ENCODE data around the gene FERMT2.
A peak's percentile ranks its signal among the peaks of the same experiment; 100 is the strongest.
"Not testable (repeated sequence)": the region's sequence is repeated elsewhere in the genome, so short reads cannot be mapped to it uniquely, and the experiment has no call there.

FERMT2 gene

DNA sequence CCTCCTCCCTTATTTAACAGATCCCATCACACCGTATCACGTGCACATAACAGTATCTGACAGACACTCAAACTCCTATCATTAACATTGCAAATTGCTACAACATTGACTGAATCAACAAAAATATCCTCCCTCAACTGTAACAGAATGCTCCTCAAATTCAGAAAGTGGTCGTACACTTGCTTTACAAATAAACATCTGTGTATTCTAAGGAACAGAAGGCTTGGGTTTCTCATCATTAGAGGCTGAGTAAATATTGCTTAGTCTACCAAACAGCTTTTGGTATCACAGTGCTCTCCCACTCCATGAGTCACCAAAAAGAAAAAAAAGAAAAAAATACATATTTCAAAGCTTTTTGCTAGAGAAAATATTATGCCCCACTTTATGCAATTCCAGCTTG lies 23.9 kb downstream of the FERMT2 start:
- FAIRE-seq (no peak), DNase-seq (ENCODE audit: insufficient read length, low spot score) (no peak)
- TF ChIP-seq POLR2A (IDR thresholded peaks at IDR 0.05; ENCODE audit: low read depth, low read length), result no peak

DNA sequence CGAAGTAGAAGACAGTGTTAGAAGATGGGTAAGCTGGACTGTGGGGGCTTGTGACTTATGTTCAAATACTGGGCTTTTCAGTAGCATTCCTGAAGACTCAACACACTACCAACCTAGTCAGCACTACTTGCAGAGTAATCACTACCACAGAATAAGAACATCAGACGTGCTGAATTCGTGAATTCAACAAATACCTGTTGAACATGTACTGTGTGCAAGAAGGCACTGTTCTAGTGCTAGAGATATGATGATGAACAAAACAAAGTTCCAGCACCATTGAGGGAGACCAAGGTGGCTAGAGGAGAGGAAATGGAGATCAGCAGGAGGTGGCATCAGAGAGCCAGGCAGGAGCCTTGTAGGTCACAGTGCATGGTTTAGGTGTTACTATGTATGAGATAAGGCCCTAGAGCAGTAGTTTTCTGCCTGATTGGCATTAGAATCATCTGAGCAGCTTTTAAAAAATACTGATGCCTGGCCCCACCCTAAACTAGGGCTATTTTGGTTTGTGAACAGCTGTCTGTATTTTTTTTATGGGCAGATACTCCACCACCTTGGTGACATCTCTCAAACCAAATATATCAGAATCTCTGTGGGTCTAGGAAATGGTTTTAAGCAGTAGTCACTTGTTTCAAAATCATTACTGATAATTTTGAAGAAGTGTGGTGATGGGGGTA lies 26.8 kb downstream of the FERMT2 start:
- no peak for DNase-seq (ENCODE audit: insufficient read length, low spot score)
- TF ChIP-seq POLR2A (IDR thresholded peaks at IDR 0.05; ENCODE audit: low read depth, low read length), result no peak
- FAIRE-seq, result peak; percentile 30

DNA sequence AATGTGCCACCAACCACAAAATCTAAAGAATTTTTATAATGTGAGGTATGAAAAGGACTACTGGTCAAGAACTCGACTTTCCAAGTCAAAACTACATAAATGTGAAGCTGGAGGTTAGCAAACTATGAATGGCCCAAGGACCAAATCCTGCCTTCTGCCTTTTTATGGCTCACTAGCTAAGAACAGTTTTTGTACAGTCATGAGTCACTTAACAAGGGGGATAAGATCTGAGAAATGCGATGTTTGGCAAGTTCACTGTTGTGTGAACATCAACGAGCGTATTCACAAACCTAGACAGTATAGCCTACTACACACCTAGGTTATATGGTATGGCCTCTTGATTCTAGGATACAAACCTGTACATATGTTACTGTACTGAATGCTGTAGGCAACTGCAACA lies 28.2 kb downstream of the FERMT2 start:
- no peak for TF ChIP-seq POLR2A (IDR thresholded peaks at IDR 0.05; ENCODE audit: low read depth, low read length)
- no peak for DNase-seq (ENCODE audit: insufficient read length, low spot score)
- FAIRE-seq, result peak; percentile 38

DNA sequence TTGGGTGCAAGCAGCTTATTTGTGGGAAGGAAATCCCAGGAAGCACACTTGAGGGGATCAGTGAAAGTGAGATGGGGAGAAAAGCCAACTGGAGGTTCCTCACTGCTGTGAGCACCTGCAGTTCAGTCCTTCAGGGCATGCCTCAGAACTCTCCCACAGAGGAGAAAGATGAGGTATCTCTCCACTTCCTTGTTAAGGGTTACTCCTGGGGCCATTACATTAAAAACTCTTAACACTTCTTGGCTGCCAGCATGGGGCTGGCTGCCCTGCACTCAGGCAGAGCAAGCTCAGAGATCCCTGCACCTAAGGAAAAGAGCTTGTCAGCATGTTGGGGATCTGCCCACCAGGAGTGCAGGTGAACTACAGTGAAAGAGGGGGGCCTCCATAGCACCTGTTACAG lies 28.8 kb downstream of the FERMT2 start:
- TF ChIP-seq POLR2A (IDR thresholded peaks at IDR 0.05; ENCODE audit: low read depth, low read length), result no peak
- no peak for DNase-seq (ENCODE audit: insufficient read length, low spot score)
- FAIRE-seq, result no peak

DNA sequence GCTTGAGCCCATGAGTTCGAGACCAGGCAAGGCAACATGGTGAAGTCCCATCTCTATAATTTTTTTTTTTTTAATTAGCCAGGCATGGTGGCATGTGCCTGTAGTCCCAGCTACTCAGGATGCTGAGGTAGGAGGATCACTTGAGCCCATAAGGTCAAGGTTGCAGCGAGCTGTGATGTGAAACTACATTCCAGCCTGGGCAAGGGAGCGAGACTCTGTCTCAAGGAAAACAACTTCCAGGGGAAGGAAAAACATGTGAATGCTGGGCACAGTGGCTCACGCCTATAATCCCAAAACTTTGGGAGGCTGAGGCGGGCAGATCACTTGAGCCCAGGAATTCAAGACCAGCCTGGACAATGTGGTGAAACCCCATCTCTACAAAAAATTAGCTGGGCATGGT lies 30.4 kb downstream of the FERMT2 start:
- not testable (repeated sequence) for DNase-seq (ENCODE audit: insufficient read length, low spot score); FAIRE-seq

DNA sequence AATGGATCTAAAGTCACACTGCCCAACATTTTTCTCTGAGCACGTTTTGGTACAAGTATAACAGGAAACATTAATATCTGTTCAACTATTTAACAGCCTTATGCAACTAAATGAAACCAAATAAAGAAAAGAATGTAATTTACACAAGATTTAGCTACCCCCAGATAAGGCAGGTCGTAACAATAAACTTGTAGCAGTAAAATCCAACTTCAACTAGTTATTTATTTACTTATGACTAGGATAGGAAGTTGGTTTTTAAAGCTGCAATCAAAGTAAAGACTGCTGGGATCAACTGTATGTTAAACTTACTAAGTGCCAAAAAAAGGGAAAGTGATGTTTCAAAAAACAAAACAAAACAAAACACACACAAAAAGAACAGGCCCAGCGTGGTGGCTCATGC lies 30.9 kb downstream of the FERMT2 start:
- no peak for DNase-seq (ENCODE audit: insufficient read length, low spot score)
- no peak for FAIRE-seq
- no peak for TF ChIP-seq POLR2A (IDR thresholded peaks at IDR 0.05; ENCODE audit: low read depth, low read length)

DNA sequence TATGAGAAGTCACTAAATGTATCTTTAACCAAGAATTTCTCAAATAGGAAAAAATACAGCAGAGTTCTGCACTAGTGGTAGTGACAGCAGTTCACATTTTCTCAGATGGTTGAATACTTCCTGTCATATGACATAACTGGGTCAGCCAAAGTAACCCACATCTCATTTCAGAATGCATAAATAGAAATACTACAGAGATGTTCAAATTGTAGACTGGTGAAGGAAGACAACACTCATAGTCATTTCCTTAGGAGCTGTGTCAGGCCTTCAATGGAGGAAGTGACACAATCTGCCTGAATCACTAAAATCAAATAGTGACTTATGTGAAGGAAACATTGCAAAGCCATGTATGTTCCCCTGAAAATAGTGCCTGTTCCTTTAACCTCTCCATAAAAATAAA lies 32.4 kb downstream of the FERMT2 start:
- FAIRE-seq, result peak; percentile 84
- no peak for DNase-seq (ENCODE audit: insufficient read length, low spot score)

DNA sequence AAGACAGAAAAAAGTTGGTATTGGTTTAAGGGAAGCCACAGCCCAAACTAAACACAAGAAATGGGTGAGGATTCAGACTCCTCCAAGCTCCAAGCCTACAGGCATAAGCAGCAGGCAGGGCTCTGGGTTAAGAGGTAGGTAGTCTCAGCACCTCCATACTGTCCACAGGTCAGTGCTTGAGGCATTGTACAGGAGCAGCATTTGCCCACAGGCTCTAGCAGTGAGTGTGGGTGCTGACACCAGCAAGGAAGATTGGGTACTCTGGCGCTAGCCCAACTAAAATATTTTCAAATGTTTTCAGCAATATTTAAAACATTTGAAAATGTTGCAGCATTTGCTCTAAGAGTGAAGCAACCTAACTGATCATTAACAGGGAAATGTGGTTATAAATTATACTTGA lies 33.1 kb downstream of the FERMT2 start:
- no peak for TF ChIP-seq POLR2A (IDR thresholded peaks at IDR 0.05; ENCODE audit: low read depth, low read length)
- DNase-seq (ENCODE audit: insufficient read length, low spot score) (no peak), FAIRE-seq (no peak)

More for the DNA sequence above, 32.4 kb downstream of the FERMT2 start:
- TF ChIP-seq POLR2A (IDR thresholded peaks at IDR 0.05; ENCODE audit: low read depth, low read length), result no peak

DNA sequence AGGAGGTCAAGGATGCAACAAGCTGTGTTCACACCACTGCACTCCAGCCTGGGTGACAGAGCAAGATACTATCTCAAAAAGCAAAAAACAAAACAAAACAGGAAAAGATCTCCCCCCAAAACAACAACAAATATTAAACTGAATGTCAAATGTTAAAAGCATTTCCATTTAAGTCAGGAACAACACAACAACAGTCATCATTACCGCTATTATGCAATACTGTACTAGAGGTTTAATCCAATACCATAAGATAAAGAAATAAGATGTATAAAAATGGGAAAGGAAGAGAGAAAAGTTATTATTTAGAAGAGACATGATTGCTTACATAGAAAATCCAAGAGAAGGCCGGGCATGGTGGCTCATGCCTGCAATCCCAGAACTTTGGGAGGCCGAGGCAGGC lies 36.6 kb downstream of the FERMT2 start:
- TF ChIP-seq POLR2A (IDR thresholded peaks at IDR 0.05; ENCODE audit: low read depth, low read length), result no peak
- FAIRE-seq, result no peak
- DNase-seq (ENCODE audit: insufficient read length, low spot score), result no peak

DNA sequence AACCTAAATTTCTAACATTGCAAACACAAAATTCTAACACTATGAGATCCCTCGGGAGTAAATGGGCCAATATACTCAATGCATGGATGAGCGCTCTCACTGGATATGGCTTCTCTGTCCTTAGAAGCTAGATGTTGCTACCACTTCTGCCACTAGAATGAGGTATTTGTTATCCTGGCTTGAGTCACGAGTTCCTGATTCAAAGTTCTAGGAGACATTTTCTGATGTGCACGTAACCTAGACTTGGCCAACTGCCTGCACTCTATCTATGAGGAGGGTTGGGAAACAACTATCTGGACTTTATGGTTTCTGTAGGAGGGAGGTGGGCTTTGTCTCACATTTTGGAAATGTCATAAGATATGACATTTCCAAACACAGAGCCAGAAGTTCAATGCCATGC lies 37.6 kb downstream of the FERMT2 start:
- FAIRE-seq (no peak), DNase-seq (ENCODE audit: insufficient read length, low spot score) (no peak)
- TF ChIP-seq POLR2A (IDR thresholded peaks at IDR 0.05; ENCODE audit: low read depth, low read length), result no peak

DNA sequence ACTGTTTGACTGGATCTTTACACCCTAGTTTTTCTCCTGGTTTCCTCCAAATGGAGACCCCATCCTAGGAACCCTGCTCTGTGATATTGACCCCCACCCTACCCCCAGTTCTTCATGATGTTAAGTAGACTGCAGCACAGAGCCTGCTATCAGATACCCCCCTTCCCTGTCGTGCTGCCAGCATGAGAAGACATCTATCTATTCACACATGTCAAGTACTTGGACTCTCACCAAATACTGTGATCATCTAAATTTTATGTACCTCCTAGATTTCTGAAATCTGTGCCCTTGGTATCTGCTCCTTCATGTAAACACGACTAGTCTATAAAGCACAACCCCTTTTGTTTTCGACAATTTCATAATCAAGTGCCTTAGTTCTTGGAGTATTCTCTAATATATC lies 38.9 kb downstream of the FERMT2 start:
- DNase-seq (ENCODE audit: insufficient read length, low spot score), result no peak
- no peak for FAIRE-seq
- no peak for TF ChIP-seq POLR2A (IDR thresholded peaks at IDR 0.05; ENCODE audit: low read depth, low read length)

DNA sequence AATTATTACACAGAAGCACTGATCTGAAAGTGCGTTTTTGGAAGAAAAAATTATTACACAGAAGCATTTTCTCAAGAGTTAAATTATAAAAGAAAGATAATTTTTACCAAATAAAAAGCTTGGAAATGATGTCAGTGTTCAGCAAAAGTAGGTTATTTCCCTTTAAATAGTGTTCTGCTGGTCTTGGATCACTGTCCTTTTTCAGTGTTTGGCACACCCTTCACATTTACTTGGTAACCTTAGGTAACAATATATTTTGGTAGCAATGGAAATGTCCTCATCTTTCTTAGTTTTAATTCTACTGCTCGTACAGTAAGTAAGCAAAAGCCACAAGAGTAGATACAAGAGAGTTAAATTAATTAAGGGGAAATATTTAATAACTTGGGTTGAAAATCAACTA lies 40.3 kb downstream of the FERMT2 start:
- FAIRE-seq (no peak), DNase-seq (ENCODE audit: insufficient read length, low spot score) (no peak)
- TF ChIP-seq POLR2A (IDR thresholded peaks at IDR 0.05; ENCODE audit: low read depth, low read length), result no peak

DNA sequence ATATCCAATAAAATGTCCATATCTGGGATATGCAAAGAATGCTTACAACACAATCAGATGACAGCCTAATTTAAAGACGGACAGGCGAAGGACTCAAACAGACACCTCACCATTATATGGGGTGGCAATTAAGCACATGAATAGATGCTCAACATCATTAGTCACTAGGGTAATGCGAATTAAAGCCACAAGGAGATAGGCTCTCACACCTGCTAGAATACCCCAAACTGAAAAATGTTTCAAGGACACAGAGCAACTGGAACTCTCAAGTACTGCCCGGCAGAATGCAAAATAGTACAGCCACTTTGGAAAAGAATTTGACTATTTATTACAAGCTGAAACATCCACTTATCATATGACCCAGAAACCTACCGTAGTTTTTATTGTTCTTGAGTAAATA lies 42.9 kb downstream of the FERMT2 start:
- no peak for DNase-seq (ENCODE audit: insufficient read length, low spot score)
- FAIRE-seq, result no peak
- no peak for TF ChIP-seq POLR2A (IDR thresholded peaks at IDR 0.05; ENCODE audit: low read depth, low read length)

DNA sequence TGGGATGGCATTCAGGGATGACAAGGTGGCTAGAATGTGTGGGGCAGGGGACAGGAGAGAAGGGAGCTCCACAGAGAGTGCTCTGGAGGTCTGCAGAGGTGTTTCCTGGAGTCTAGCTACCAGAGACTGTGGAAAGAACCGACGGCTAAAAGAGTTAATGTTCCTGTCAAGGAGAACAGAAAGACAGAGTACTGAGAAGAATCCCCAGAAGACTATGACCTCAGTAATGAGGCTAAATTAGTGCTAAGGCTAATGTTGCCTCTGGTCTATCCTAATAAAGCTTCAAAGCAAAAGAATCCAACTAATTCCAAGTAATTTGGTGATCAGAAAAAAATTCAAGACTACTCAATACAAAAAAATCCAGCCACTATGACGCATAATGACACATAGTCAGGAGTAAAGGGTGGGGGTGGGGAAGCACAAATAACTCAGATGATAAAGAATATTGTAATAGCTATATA lies 44.7 kb downstream of the FERMT2 start:
- FAIRE-seq (peak; percentile 86), DNase-seq (ENCODE audit: insufficient read length, low spot score) (no peak)
- TF ChIP-seq POLR2A (IDR thresholded peaks at IDR 0.05; ENCODE audit: low read depth, low read length), result no peak

DNA sequence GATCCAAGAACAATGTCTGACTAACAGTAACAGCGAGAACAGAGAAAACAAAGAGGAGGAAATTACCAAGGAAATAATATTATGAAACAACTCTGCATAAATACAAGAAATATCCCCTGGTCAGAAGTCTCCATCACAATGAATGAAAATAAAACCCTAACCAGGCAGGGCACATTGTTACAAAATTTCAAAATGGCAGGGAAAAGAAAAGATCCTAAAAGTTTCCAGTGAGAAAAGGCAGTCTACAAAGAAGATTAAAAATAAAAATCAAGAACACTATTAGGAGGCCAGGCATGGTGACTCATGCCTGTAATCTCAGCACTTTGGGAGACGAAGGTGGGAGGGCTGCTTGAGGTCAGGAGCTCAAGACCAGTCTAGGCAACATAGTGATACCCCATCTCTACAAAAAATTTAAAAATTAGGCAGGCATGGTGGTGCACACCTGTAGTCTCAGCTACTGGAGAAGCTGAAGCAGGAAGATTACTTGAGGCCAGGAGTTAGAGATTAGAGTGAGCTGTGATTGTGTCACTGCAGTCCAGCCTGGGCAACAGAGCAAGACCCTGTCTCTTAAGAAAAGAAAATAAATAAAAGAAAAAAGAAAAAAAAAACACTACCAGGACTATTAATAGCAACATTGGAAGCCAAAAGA lies 47.8 kb downstream of the FERMT2 start:
- no peak for TF ChIP-seq POLR2A (IDR thresholded peaks at IDR 0.05; ENCODE audit: low read depth, low read length)
- DNase-seq (ENCODE audit: insufficient read length, low spot score) (no peak), FAIRE-seq (peak; percentile 6)
